GM18858 (cell line): ENCODE results near the gene ZP1.
"Not testable (repeated sequence)": the region's sequence is repeated elsewhere in the genome, so short reads cannot be mapped to it uniquely, and the experiment has no call there.

Source experiments
- ATAC-seq: cut with Tn5 transposase; IDR thresholded peaks from one replicate; pipeline ENCODE4 v1.9.1; 2021; ENCODE audit not compliant: unreplicated experiment

Gene ZP1

GRCh38 chr11:60905047-60905446, 37.7 kb downstream of the ZP1 start:
- ATAC-seq: no peak

DNA sequence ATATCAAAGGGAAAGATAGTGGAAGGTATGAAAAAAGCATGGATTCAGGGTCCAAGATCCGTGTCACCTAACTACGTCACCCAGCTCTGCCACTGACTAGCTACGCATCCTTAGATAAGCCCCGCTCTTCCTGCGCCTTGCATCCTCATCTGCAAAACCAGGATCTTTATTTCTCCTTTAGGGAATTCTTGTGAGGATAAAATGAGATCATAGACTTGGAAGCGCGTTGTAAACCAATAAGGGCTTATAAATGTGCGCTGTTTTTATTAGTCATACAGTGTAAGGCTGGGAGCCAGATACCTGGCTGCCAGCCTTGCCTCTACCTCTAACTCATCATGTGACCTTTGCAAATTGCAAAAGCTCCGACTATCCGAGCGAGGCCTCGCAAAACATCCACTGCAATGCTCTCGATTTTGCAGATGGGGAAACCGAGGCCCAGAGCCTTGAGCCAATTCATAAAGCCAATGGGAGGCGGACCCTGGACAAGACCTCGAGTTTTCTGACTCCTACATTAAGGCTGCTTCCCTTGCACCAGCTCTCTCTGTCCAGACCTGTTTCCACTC, 38.3 kb downstream of the ZP1 start:
- no peak for ATAC-seq

DNA sequence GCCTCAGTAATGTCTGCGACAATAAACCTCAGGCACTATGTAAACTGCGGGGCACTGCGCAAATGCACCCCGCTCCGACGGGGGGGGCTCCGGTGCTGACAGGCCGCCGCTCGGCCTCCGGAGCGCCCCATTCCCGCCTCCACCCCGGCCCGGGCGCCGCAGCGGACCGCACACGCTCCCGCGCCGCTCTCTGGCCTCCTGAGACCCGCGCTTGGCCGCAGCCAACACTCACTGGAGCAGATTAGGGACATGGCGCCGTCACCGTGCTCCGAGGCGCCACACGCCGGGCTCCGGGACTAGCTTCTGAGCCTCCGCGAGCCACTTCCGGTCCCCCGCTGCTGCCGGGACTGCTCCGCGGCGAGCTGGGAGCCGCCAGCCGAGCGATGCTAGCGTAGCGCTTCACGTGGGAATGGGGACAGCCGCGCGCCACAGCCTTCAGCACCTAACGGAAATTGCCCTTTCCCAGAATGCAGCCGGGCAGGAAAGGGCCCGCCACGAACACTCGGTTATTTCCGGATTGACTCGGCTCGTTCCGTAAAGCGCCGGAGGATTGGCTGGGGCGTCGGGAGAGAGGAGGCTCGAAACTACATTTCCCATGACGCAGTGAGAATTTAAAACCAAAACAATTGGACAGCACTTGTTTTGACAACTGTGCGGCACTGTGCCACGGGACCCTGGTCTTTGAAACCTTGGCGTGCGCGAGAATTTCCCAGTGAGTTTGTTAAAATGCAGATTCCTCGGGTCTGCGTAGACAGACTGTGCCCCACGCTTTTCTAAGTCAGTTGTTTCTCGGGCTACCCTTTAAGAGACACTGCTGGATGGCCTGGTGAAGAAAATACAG, 39.0 kb downstream of the ZP1 start, which contains the start of gene PRPF19:
PRPF19 (minus strand) TSS at position 454 of the 841 bp plus-strand sequence; CDS start at position 251, 203 bp downstream.
- peak; percentile 64 for ATAC-seq

- ATAC-seq: no peak
Observed at GRCh38 chr11:60908803-60909202, 41.5 kb downstream of the ZP1 start.

GRCh38 chr11:60909680-60910280, 42.4 kb downstream of the ZP1 start:
- not testable (repeated sequence) for ATAC-seq

GRCh38 chr11:60910281-60910687, 42.9 kb downstream of the ZP1 start:
- ATAC-seq: no peak

DNA sequence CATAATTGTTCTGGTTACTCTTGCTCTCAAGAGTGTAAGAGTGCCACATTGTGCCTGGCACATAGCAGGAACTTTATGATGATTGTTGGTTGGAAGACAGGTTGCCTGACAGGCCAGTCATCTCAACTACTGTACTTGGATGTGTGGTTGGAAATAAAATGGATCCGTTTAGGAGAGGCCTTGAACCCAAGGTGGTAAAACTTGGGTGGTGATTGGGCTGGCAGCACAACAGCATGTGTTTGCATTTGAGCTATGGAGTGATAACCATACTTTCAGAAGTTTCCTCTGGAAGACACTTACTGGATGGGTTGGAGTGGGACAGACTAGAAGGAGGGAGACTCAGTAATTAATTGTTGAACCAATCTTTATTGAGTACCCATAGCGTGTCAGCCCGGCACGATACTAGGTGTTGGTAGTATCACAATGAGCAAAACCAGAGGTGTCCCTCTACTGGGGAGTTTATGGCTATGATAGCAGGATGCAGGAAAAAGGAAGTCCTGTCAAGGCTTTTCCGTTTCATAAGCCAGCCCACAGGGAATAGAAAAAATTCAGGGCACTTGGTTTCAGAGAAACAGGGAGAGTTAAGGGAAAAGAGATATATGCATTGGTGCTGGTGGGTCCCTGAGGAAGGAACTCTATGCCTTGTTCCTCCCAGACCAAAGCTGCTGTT, 43.5 kb downstream of the ZP1 start:
- ATAC-seq: no peak

DNA sequence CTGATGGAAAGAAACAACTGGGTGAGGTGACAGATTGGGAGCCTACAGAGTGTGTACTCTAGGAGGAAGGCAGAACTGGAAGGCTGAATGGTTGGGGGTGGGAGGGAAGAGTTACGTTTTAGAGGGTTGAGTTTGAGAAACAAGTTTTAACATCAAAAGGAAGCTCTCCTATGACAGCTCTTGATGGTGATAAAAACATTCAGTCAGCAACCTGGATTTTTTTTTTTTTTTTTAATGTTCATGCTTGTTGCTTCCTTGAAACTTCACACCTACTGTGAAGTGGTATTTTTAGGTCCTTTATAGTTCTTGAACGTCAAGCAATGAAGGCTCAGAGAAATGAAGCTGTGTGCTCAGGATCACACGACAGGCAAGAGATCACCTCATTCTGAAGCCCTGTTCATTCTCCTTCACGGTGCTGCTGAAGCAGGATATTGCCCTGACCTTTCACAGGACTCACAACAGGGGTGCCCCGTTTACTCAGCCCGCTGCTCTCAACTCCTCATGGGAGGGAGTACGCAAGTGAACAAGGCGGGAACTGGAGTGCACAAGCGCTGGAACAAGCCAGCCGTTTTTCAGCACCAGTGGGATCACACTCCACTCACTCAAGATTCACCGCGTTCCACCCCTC, 45.0 kb downstream of the ZP1 start:
- ATAC-seq: no peak

DNA sequence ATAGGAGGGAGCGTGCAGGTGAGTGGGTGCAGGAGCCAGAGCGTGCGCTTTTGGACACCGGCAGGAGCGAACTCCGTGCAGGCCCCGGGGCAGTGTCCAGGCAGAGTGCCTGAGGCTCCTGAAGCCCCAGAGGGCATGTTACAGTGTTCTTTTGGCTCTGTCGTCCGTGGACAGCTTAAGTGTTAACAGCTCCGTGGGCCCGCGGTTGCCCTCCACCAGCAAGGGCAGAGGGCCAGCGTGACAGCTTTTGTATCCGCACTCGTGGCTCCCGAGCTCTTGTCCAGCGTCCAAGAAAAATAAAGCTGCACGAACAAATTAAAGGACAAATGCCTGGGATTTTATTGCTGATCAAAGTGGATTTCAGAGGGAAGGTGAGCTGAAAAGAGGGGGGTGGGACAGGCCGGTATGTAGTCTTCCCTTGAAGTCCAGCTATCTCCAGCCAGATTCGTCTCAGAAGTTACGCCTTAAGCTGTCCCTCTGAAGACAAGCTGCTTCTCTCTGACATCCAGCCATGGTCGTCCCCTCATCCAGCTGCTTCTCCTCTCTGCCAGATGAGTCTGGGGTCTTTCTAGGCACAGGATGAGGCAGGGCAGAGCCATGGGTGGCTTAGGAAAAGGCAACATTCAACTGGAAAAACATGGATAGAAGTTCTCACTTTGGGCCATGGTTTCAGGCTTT, 45.6 kb downstream of the ZP1 start:
- no peak for ATAC-seq

DNA sequence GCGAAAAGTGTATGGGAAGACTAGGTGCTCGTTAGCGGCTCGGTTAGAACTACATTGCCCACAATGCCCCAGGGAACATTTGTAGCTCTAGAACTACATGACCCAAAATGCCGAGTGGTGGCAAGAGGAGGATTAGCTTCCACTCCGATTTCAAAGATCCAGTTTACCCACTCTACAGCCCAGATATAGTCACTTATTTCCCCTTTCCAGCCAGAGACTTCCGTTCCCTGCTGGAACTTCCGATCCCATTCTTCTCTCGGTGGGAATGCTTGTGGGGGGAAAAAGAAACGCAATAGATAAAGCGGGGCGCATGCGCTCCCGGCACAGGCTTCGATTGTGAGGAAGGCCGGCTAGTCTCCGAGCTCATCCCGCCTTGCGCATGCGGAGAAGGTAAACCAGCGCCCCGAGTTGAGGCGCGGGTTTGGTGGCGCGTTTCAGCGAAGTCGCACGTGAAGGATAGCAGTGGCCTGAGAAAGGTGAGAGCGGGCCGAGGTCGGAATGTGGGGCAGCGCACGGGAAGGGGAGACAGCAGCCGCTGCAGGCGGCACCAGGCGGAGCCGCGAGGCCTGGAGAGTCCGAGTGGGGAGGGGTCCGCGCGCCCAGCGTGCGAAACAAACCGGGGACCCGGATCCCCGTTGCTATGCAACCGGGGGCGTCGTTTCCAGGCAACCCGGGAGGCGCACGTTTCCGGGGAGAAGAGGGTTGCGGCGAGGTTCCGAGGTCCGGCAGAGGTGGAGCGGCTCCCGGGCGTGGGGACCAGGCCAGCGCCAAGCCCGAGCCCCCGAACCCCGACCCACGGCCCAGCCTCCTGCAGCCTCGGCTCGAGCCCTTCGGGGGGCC, 46.7 kb downstream of the ZP1 start, which contains the start of gene TMEM109:
TMEM109 (plus strand) TSS at position 366 of the 840 bp plus-strand sequence. CDS start 5,536 bp downstream, outside the sequence.
- ATAC-seq: peak; percentile 28

DNA sequence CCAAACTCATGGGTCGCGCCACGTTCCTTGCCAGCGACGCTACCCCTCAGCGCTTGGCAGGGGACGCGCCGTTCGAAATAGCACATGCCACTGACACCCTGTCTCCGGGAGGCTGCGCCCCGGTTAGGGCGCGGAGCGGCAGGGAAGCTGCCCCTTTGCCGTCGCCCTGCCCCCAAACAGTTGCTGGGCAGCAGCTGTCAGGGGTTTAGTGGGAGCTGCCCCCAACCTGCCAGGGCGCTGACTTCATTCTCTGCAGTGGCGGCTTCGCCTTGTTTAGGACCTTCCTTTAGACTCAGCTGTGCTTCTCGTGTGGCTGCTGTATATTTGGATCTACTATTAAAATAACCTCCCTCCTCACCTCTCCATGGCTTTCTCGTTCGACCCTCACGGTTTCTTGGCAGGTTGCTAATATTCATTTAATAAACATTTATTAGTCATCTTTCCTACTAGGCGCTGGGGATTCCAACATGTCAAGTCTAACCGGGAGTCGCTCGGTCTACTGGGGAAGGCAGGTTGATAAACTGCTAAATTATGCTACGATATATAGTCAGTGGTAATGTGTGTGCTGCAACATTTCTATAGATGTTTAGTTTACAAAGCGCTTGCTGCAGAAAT, 47.4 kb downstream of the ZP1 start:
- no peak for ATAC-seq

DNA sequence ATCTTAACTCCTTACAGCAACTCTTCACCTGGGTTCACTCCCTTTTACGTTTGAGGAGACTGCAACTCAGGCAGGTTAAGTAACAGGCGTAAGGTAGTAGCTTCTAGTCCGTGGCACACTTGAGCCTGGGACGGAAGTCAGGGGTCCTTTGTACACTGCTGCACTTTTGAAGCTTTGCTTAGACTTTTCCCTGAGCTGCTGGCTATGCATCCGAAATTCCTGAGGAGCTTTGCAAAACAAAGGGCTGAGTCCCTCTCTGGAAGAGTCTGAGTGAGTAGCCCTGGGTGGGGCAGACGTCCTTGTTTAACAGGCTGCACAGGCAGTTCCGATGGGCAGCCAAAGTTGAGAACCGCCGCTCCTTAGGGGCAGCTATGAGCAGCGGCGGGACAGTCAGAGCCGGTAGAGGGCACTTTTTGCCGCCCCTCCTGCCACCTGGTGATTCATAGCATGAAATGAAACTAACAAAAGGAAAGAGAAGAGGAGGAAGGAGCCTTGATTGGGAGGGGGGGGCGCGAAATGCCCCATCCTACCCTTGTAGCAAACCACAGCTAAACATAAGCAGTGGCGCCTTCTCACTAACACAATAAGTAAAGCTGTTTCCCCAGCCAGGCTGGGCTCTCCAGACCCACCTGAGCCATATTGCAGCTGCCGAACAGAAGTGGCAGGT, 48.0 kb downstream of the ZP1 start:
- ATAC-seq: peak; percentile 43

GRCh38 chr11:60916669-60917206, 49.4 kb downstream of the ZP1 start:
- no peak for ATAC-seq

DNA sequence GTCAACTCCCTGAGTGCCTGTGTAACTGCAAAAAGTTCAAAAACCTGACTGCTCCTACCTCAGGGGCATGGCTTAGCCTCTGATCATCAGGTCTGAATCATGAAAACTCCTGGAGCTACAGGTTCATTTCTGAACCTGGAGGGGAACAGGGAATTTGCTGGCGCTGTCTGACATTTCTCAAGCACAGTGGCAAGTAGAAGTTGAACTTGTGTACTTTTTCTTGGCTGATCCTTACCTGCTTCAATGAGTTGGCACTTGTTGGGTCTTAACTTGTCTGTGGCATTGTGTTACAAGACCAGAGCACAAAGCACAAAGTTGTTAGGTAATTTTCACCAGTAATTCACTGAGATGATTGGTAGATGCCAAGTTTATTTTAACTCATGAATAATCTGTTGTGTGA, 49.9 kb downstream of the ZP1 start:
- ATAC-seq: no peak

GRCh38 chr11:60918251-60918938, 51.1 kb downstream of the ZP1 start:
- ATAC-seq: no peak

DNA sequence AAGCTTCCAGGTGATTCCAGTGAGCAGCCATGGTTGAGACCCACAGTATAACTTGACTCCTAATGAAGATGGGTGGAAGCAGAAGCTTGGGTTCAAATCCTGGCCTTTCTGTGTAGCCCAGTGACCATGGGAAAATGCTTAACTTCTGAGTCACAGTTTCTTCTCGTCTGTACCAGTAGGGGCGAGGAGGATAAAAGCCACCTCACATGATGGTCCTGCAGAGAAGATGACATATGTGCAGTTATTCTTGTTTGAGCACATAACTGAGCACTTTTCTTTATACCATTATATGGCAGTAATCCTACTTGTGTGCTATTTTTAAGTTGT, 51.6 kb downstream of the ZP1 start:
- no peak for ATAC-seq

DNA sequence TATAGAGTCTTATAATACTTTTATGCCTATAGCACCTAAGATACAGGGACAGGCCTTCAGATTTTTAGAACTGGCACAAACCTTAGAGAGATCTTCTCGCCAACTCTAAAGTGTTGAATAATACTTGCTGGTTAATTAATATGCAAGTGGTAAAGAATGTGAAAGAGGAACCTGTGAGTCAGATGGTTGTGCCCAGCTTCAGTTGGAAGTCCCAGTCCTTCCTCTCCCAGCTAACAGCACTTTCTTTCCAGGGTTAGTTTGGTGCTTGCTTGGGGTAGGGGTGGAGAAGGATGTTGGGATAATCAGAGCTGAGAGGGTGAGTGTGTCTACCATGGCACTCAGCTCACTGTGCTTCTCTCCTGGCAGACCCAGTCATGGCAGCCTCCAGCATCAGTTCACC, 52.0 kb downstream of the ZP1 start:
- ATAC-seq: no peak

GRCh38 chr11:60919956-60920355, 52.6 kb downstream of the ZP1 start:
- no peak for ATAC-seq
